ENCODE results near the gene IFNA4.

DNA sequence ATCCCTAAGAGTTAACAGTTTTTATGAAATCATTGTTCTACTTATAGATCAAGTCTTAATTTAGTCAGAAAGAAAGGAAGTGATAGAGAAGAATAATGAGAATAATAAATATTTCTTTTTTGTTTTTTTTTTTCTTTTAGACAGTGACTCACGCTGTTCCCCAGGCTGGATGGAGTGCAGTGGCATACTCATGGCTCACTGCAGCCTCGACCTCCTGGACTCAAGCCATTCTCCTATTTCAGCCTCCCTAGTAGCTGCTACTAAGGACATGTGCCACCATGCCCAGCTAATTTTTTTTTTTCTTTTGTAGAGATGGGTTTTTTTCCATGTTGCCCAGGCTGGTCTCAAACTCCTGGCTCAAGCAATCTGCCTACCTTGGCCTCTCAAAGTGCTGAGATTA lies 31.9 kb downstream of the IFNA4 start:
- TF ChIP-seq YY1 (IDR thresholded peaks at IDR 0.05; ENCODE audit: insufficient read depth, insufficient read length): no peak
- no peak for TF ChIP-seq SUZ12 (IDR thresholded peaks at IDR 0.05; ENCODE audit: extremely low read depth, insufficient read depth, insufficient read length)
